HG03521 (cell line): ENCODE data around the gene GDPD1.
"Not testable (repeated sequence)": the region's sequence is repeated elsewhere in the genome, so short reads cannot be mapped to it uniquely, and the experiment has no call there.

Experiments
- ATAC-seq: cut with Tn5 transposase; IDR thresholded peaks from one replicate; pipeline ENCODE4 v1.9.1; 2021; ENCODE audit warnings: mild to moderate bottlenecking, moderate library complexity; ENCODE audit not compliant: unreplicated experiment

GDPD1 gene

GRCh38 chr17:59220328-59221158 is at the start of gene GDPD1:
Gene GDPD1, plus strand, starts transcription at chr17:59220511. Its CDS starts 99 bp downstream, at chr17:59220610.
- ATAC-seq = peak; percentile 94

GRCh38 chr17:59172436-59173004 is 47.8 kb upstream of the GDPD1 start:
- ATAC-seq = no peak

- ATAC-seq = no peak
Measured at GRCh38 chr17:59174671-59175070, 45.6 kb upstream of the GDPD1 start.

- ATAC-seq = no peak
Measured at GRCh38 chr17:59175076-59175475, 45.2 kb upstream of the GDPD1 start.

GRCh38 chr17:59178266-59178985 is 41.9 kb upstream of the GDPD1 start:
- no peak for ATAC-seq

- ATAC-seq = not testable (repeated sequence)
Measured at GRCh38 chr17:59179601-59180000, 40.7 kb upstream of the GDPD1 start.

- ATAC-seq = no peak
Measured at GRCh38 chr17:59180626-59181025, 39.7 kb upstream of the GDPD1 start.

GRCh38 chr17:59181481-59181880 is 38.8 kb upstream of the GDPD1 start:
- ATAC-seq = no peak

GRCh38 chr17:59185997-59186396 is 34.3 kb upstream of the GDPD1 start:
- no peak for ATAC-seq

- no peak for ATAC-seq
Measured at GRCh38 chr17:59186850-59187249, 33.5 kb upstream of the GDPD1 start.

- ATAC-seq = no peak
Measured at GRCh38 chr17:59190806-59191205, 29.5 kb upstream of the GDPD1 start.

GRCh38 chr17:59193336-59193862 is 26.9 kb upstream of the GDPD1 start:
- no peak for ATAC-seq

GRCh38 chr17:59199398-59199797 is 20.9 kb upstream of the GDPD1 start:
- ATAC-seq = no peak

GRCh38 chr17:59202320-59202719 is 18.0 kb upstream of the GDPD1 start:
- ATAC-seq = no peak

- no peak for ATAC-seq
Measured at GRCh38 chr17:59219370-59219769, 941 bp upstream of the GDPD1 start.

- no peak for ATAC-seq
Measured at GRCh38 chr17:59219992-59220327, 351 bp upstream of the GDPD1 start.

GRCh38 chr17:59221159-59221847 is 992 bp downstream of the GDPD1 start:
- ATAC-seq = no peak

GRCh38 chr17:59223813-59224212 is 3.5 kb downstream of the GDPD1 start:
- no peak for ATAC-seq

- ATAC-seq = not testable (repeated sequence)
Measured at GRCh38 chr17:59228588-59228987, 8.3 kb downstream of the GDPD1 start.

GRCh38 chr17:59230764-59231163 is 10.5 kb downstream of the GDPD1 start:
- ATAC-seq = no peak

GRCh38 chr17:59234631-59235030 is 14.3 kb downstream of the GDPD1 start:
- no peak for ATAC-seq
